GM18873 (cell line): ENCODE data around the gene IL1RAP.

ENCODE experiments used
- ATAC-seq: cut with Tn5 transposase; IDR thresholded peaks from one replicate; pipeline ENCODE4 v1.9.1; 2021; ENCODE audit warnings: mild to moderate bottlenecking, moderate library complexity, moderate number of reproducible peaks; ENCODE audit not compliant: unreplicated experiment, low FRiP score

The IL1RAP gene

DNA sequence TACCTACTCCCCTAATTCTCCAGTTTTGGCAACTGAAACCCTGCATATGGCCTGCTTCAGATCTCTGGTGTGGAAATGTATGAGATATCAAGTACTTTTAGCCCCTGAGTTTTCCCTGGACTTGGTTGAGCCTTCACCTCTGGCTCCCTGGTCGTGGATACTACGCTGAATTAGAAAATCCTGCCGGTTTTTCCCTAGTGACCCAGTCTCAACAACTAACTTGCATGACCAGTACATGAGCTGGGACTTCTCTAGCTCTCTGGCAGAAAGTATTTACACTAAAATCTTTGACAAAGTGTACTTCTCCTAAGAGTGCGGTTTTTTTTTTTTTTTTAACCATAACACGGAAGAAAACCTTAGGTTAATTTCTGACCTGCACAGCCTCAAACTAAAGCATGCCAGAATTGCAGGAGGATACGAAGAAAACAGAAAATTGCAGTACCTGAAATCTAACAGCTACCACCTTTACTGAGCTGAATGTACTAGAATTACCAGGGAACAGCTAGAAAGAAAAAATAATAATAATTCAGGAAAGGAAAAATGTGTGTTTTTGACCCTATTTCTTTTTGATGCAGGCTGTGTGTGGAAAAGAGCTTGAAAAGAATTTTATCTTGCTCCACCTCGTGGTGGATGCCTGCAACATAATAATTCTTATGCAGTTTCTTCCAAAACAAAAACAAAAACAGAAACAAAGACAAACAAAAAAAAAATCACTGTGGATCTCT lies 183.1 kb downstream of the IL1RAP start:
- ATAC-seq: no peak

DNA sequence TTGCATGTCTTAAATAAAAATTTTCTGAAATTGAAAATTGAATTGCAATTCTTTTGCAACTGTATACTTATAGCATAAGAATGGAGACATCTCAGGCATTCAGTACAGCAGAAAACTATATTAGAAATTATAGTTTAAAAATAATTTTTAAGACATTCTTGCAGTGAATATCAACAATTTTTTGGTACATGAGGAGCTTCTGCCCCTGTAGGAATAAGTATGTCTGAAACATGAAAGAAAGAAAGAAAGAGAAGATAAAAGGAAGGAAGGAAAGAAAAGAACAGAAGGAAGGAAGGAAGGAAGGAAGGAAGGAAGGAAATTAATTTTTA lies 183.6 kb downstream of the IL1RAP start:
- no peak for ATAC-seq

DNA sequence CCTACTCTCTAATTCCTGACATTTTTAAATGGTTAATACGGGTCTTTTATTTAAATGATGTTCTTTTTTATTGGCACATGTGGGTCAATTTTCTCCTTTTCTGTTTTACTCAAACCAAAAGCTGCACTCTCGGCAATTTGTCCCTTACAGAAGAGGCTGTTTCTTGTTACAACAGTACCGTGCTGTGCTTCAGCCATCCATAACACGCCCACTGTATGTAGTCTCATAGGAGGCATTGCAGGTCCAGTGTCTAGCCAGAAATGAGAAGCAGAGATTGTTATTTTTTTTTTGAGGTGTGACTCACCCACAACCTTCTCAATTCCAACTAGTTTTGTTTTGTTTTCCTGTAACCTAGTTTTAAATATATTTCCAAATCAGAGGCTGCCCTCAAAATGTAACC lies 184.0 kb downstream of the IL1RAP start:
- no peak for ATAC-seq

DNA sequence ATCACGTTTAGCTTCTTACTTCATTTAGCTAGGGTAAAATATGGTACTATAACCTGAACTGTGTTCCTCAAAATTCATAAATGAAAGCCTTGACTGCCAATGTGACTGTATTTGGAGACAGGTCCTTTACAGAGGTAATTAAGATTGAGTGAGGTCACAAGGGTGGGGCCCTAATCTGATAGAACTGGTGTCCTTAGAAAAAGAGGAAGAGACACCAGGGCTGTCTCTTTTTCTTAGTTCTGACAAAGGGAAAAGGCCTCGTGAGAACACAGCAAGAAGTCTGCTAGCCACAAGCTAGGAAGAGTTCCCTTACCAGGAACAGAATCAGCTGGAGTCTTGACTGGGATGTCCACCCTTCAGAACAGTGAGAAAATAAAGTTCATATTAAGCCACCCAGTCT lies 185.9 kb downstream of the IL1RAP start:
- no peak for ATAC-seq

DNA sequence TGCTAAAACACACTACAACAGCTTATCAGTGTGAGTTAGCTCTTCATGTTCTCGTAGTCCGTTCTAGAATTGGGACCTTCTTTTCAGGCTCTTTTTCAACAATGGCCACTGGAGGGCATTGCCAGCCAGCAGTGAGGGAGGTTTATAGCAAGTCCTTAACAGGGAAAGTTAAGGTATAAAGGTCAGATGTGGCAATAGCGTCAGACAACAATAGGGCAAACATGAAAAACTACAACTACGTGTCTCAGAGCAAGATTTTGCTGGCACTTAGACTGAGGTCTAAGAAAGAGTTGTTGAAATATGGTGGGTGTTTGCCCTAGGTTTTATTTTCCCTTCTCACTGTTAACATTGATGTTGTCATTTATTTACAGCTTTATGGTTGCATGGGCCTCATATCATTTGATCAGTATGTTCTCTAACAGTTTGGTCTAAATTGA lies 187.2 kb downstream of the IL1RAP start:
- ATAC-seq: no peak

DNA sequence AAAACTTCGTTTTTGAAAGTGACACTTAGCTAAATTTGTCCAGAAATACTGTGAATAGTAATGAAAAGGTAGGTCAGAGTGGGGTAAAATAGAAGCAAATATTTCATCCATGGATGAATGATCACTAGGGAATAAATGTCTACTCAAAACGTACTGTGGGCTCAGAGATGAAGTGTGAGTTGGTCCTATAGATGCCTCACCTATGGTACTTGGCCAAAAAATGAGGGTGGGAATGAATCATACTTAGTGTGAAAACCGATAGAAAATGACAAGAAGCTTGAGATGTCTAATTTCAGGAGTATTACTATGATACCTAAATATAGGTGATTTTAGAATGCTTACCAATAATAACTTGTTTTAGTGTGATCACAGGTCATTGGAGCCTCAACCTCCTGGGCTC lies 192.7 kb downstream of the IL1RAP start:
- no peak for ATAC-seq
